HEK293 (cell line): ENCODE data around the gene CTIF.

Experiments
- CTCF ChIA-PET: fragments of 350-600 bp; formaldehyde crosslinking; extraction: SDS; loops from one replicate; lab custom pipeline; 2021; ENCODE audit warnings: antibody characterized with exemption; lab: Yijun Ruan, JAX
- POLR2A ChIA-PET: fragments of 300-600 bp; formaldehyde crosslinking; extraction: SDS; loops from one replicate; lab custom pipeline; 2020; ENCODE audit warnings: antibody characterized with exemption, inconsistent platforms; lab: Yijun Ruan, JAX
- H3K27ac ChIP-seq: fragments of 200-500 bp; sonication (Bioruptor generic); 2 replicates; pipeline ENCODE4 v1.5.1; 2014; ENCODE audit warnings: low read depth, low read length, control low read depth, inconsistent platforms; ENCODE audit errors: extremely low read depth
- H3K36me3 ChIP-seq, 2 experiments: fragments of 200-500 bp in 1 of 2; sonication (Bioruptor generic) in 1 of 2; 1 replicate in 1 of 2; 2 replicates in 1 of 2; pipeline ENCODE4 v1.5.1; 2014 to 2017; ENCODE audit warnings: inconsistent platforms in 2 of 2, low read length in 2 of 2; ENCODE audit not compliant: control insufficient read depth in 2 of 2, insufficient read depth in 1 of 2
- H3K4me1 ChIP-seq: fragments of 200-500 bp; sonication (Bioruptor generic); 2 replicates; pipeline ENCODE4 v1.5.1; 2014; ENCODE audit warnings: mild to moderate bottlenecking, low read length, inconsistent platforms; ENCODE audit not compliant: control insufficient read depth, insufficient read depth
- H3K4me3 ChIP-seq: 2 replicates; pipeline ENCODE4 v1.5.1; 2011; ENCODE audit warnings: low read depth, mild to moderate bottlenecking, control low read depth, low read length, moderate library complexity
- H3K9me3 ChIP-seq: fragments of 200-500 bp; sonication (Bioruptor generic); 2 replicates; pipeline ENCODE4 v1.5.1; 2014; ENCODE audit warnings: low read depth, low read length, inconsistent platforms; ENCODE audit not compliant: control insufficient read depth, insufficient read depth
- GLIS1 ChIP-seq: fragments of 450-650 bp; formaldehyde crosslinking; IDR thresholded peaks from 2 replicates; pipeline ENCODE4 v1.5.1; 2016; ENCODE audit warnings: missing biosample characterization, missing genetic modification characterization
- KLF16 ChIP-seq: fragments of 450-650 bp; formaldehyde crosslinking; IDR thresholded peaks from 2 replicates; pipeline ENCODE4 v1.5.1; 2017; ENCODE audit warnings: missing biosample characterization, missing genetic modification characterization
- OVOL3 ChIP-seq: fragments of 450-650 bp; formaldehyde crosslinking; IDR thresholded peaks from 2 replicates; pipeline ENCODE4 v1.5.1; 2016; ENCODE audit warnings: missing biosample characterization, missing genetic modification characterization
- PRDM1 ChIP-seq: fragments of 450-650 bp; formaldehyde crosslinking; IDR thresholded peaks from 2 replicates; pipeline ENCODE4; 2016; ENCODE audit warnings: missing biosample characterization, missing genetic modification characterization
- REPIN1 ChIP-seq: fragments of 450-650 bp; formaldehyde crosslinking; IDR thresholded peaks from 2 replicates; pipeline ENCODE4 v1.5.1; 2017; ENCODE audit warnings: missing biosample characterization, missing genetic modification characterization, low read depth
- TRIM28 ChIP-seq: IDR thresholded peaks from 2 replicates; pipeline ENCODE4 v1.6.1; 2011; ENCODE audit warnings: low read length, control low read depth, borderline replicate concordance
- ZEB2 ChIP-seq: fragments of 450-650 bp; formaldehyde crosslinking; IDR thresholded peaks from 2 replicates; pipeline ENCODE4 v1.5.1; 2016; ENCODE audit warnings: missing biosample characterization, missing genetic modification characterization
- ZFHX2 ChIP-seq: fragments of 450-650 bp; formaldehyde crosslinking; conservative IDR thresholded peaks from 2 replicates; pipeline ENCODE4 v1.5.1; 2016; ENCODE audit warnings: missing biosample characterization, missing genetic modification characterization
- ZFP41 ChIP-seq: fragments of 450-650 bp; formaldehyde crosslinking; IDR thresholded peaks from 2 replicates; pipeline ENCODE4 v1.5.1; 2016; ENCODE audit warnings: missing biosample characterization, missing genetic modification characterization, borderline replicate concordance
- ZNF112 ChIP-seq: fragments of 450-650 bp; formaldehyde crosslinking; IDR thresholded peaks from 2 replicates; pipeline ENCODE4 v1.5.0; 2017; ENCODE audit warnings: missing biosample characterization, missing genetic modification characterization
- ZNF157 ChIP-seq: fragments of 450-650 bp; formaldehyde crosslinking; IDR thresholded peaks from 2 replicates; pipeline ENCODE4 v1.5.1; 2016; ENCODE audit warnings: missing biosample characterization, missing genetic modification characterization
- ZNF311 ChIP-seq: fragments of 450-650 bp; formaldehyde crosslinking; IDR thresholded peaks from 2 replicates; pipeline ENCODE4 v1.5.1; 2017; ENCODE audit warnings: missing biosample characterization, missing genetic modification characterization, borderline replicate concordance
- ZNF433 ChIP-seq: fragments of 450-650 bp; formaldehyde crosslinking; IDR thresholded peaks from 2 replicates; pipeline ENCODE4 v1.5.1; 2016; ENCODE audit warnings: missing biosample characterization, missing genetic modification characterization, low read depth
- ZNF473 ChIP-seq: fragments of 450-650 bp; formaldehyde crosslinking; IDR thresholded peaks from 2 replicates; pipeline ENCODE4 v1.5.1; 2017; ENCODE audit warnings: missing biosample characterization, missing genetic modification characterization
- ZNF600 ChIP-seq: fragments of 450-650 bp; formaldehyde crosslinking; IDR thresholded peaks from 2 replicates; pipeline ENCODE4 v1.5.1; 2016; ENCODE audit warnings: missing biosample characterization, missing genetic modification characterization
- ZNF626 ChIP-seq: fragments of 450-650 bp; sonication (Bioruptor Pico); formaldehyde crosslinking; IDR thresholded peaks from 2 replicates; pipeline ENCODE4 v1.5.1; 2018; ENCODE audit warnings: missing biosample characterization, missing genetic modification characterization, inconsistent platforms
- ZNF629 ChIP-seq: fragments of 450-650 bp; formaldehyde crosslinking; IDR thresholded peaks from 2 replicates; pipeline ENCODE4 v1.5.1; 2017; ENCODE audit warnings: missing biosample characterization, missing genetic modification characterization
- ZNF830 ChIP-seq: fragments of 450-650 bp; IDR thresholded peaks from 2 replicates; pipeline ENCODE4 v1.5.0; 2018; ENCODE audit warnings: missing biosample characterization, missing genetic modification characterization, low read depth, mild to moderate bottlenecking, moderate library complexity
- TF ChIP-seq, protein P1 (sequence below): fragments of 450-650 bp; formaldehyde crosslinking; IDR thresholded peaks from 2 replicates; pipeline ENCODE4 v1.5.1; 2016; ENCODE audit warnings: missing biosample characterization, missing genetic modification characterization
- TF ChIP-seq, protein P2 (sequence below): fragments of 450-650 bp; formaldehyde crosslinking; IDR thresholded peaks from 2 replicates; pipeline ENCODE4 v1.5.1; 2017; ENCODE audit warnings: missing biosample characterization, missing genetic modification characterization

CTIF gene

DNA sequence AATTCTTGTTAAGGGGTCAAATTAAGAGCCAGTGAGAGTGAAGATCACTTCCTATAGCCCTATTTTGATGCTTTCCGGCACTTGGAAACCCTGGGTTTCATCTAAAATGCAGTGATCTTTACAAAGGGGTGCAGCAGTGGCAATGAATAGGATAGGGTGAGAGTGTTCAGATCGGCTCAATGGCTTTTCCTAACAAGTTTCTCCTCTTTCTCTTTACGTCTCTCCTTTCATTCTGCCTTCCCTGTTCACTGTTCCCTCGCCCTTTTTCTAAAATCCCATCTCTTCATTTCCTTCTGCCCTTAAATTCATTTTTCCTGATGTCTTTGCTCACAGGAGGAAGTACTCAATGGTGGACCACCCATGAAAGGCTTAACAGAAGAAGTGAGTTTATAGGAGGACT is 86.0 kb downstream of the CTIF start:
- Histone ChIP-seq H3K27ac (no peak overlapping the region), H3K9me3 (no peaks in the 10 kb centered on the region), H3K4me3 (no peak overlapping the region), H3K36me3 (no peaks in the 10 kb centered on the region; a peak in 1 of 3 replicates), H3K4me1 (no peaks in the 10 kb centered on the region)
- TF ChIP-seq PRDM1 (tag by site-specific recombination) (peak; percentile 82; the same call in 1 of the 2 replicates), ZNF112 (tag by site-specific recombination) (no peak), ZEB2 (tag by site-specific recombination) (no peak), ZNF433 (no peak), TRIM28 (no peak), GLIS1 (tag by site-specific recombination) (no peak), REPIN1 (tag by site-specific recombination) (no peak), ZNF629 (tag by site-specific recombination) (no peak), ZNF311 (tag by site-specific recombination) (no peak)
- POLR2A ChIA-PET, result no interaction called here
- CTCF ChIA-PET, result no interaction called here

GRCh38 chr18:48627216-48627615 is 88.4 kb downstream of the CTIF start:
- no peaks in the 10 kb centered on the region; a peak in 1 of 3 replicates for H3K36me3 ChIP-seq
- ChIA-PET POLR2A (no interaction called here), CTCF (no interaction called here)
- H3K4me3 ChIP-seq, result no peak overlapping the region
- no peak overlapping the region for H3K27ac ChIP-seq
- 0 out of 2 replicates have a peak, but pooled peaks cover 2% of the 10 kb centered on the region for H3K4me1 ChIP-seq
- TF ChIP-seq PRDM1 (tag by site-specific recombination) (peak; percentile 44; the same call in 1 of the 2 replicates), ZNF600 (no peak)
- no peaks in the 10 kb centered on the region for H3K9me3 ChIP-seq

GRCh38 chr18:48629730-48630324 is 91.0 kb downstream of the CTIF start:
- H3K36me3 ChIP-seq, result no peaks in the 10 kb centered on the region; a peak in 1 of 3 replicates
- no peak overlapping the region for H3K27ac ChIP-seq
- ChIA-PET CTCF (interaction anchor here (0.6 to 1.2 kb wide), 2 partner anchors 116 to 154 kb away, joined by 3 to 5 read pairs; no protein-coding TSS in a partner anchor), POLR2A (no interaction called here)
- no peak overlapping the region for H3K4me3 ChIP-seq
- H3K9me3 ChIP-seq, result no peaks in the 10 kb centered on the region
- TF ChIP-seq ZNF626 (tag by site-specific recombination), result no peak
- no peak for TF ChIP-seq KLF16 (tag by site-specific recombination)
- TF ChIP-seq, protein P1, sequence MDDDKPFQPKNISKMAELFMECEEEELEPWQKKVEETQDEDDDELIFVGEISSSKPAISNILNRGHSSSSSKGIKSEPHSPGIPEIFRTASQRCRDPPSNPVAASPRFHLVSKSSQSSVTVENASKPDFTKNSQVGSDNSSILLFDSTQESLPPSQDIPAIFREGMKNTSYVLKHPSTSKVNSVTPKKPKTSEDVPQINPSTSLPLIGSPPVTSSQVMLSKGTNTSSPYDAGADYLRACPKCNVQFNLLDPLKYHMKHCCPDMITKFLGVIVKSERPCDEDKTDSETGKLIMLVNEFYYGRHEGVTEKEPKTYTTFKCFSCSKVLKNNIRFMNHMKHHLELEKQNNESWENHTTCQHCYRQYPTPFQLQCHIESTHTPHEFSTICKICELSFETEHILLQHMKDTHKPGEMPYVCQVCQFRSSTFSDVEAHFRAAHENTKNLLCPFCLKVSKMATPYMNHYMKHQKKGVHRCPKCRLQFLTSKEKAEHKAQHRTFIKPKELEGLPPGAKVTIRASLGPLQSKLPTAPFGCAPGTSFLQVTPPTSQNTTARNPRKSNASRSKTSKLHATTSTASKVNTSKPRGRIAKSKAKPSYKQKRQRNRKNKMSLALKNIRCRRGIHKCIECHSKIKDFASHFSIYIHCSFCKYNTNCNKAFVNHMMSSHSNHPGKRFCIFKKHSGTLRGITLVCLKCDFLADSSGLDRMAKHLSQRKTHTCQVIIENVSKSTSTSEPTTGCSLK, result no peak
- no peak for TF ChIP-seq ZNF830 (tag by site-specific recombination)
- TF ChIP-seq, protein P2, sequence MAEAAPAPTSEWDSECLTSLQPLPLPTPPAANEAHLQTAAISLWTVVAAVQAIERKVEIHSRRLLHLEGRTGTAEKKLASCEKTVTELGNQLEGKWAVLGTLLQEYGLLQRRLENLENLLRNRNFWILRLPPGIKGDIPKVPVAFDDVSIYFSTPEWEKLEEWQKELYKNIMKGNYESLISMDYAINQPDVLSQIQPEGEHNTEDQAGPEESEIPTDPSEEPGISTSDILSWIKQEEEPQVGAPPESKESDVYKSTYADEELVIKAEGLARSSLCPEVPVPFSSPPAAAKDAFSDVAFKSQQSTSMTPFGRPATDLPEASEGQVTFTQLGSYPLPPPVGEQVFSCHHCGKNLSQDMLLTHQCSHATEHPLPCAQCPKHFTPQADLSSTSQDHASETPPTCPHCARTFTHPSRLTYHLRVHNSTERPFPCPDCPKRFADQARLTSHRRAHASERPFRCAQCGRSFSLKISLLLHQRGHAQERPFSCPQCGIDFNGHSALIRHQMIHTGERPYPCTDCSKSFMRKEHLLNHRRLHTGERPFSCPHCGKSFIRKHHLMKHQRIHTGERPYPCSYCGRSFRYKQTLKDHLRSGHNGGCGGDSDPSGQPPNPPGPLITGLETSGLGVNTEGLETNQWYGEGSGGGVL (tag by site-specific recombination), result no peak
- TF ChIP-seq ZFHX2 (tag by site-specific recombination), result peak; percentile 36; the same call in 1 of the 2 replicates
- 0 out of 2 replicates have a peak, but pooled peaks have one; percentile 19 for TF ChIP-seq GLIS1 (tag by site-specific recombination)
- TF ChIP-seq ZNF473, result no peak
- no peak for TF ChIP-seq OVOL3 (tag by site-specific recombination)
- TF ChIP-seq ZFP41 (tag by site-specific recombination), result no peak
- no peak for TF ChIP-seq ZNF157
- 0 out of 2 replicates have a peak, but pooled peaks cover 2% of the 10 kb centered on the region for H3K4me1 ChIP-seq
